ENCODE data around the gene PDE9A. TPM values are rescaled to one million over a fixed set of nuclear protein-coding genes. Genes with fewer than 3 reads are reported as not detected.

PDE9A gene
- total RNA-seq, 1 donor: 9.5 TPM

GRCh38 chr21:42782723-42783242, 129.4 kb downstream of the PDE9A start:
- no peak for DNase-seq (ENCODE audit: low read depth)
- TF ChIP-seq CTCF (IDR thresholded peaks at IDR 0.05; ENCODE audit: insufficient read depth, low read depth, low read length): no peak

GRCh38 chr21:42784276-42784675, 130.9 kb downstream of the PDE9A start:
- TF ChIP-seq CTCF (IDR thresholded peaks at IDR 0.05; ENCODE audit: insufficient read depth, low read depth, low read length): no peak

More at GRCh38 chr21:42782723-42783242, 129.4 kb downstream of the PDE9A start:
- no peak overlapping the region for H3K4me3 ChIP-seq (ENCODE audit: low read depth, low read length)

GRCh38 chr21:42784896-42785451, 131.6 kb downstream of the PDE9A start:
- TF ChIP-seq CTCF (IDR thresholded peaks at IDR 0.05; ENCODE audit: insufficient read depth, low read depth, low read length): no peak
- no peak for DNase-seq (ENCODE audit: low read depth)
- H3K4me3 ChIP-seq (ENCODE audit: low read depth, low read length): no peak overlapping the region

More at GRCh38 chr21:42784276-42784675, 130.9 kb downstream of the PDE9A start:
- no peak overlapping the region for H3K4me3 ChIP-seq (ENCODE audit: low read depth, low read length)
- no peak for DNase-seq (ENCODE audit: low read depth)

GRCh38 chr21:42785666-42786427, 132.4 kb downstream of the PDE9A start:
- no peak for TF ChIP-seq CTCF (IDR thresholded peaks at IDR 0.05; ENCODE audit: insufficient read depth, low read depth, low read length)
- no peak for DNase-seq (ENCODE audit: low read depth)
- H3K4me3 ChIP-seq (ENCODE audit: low read depth, low read length): no peak overlapping the region

- H3K4me3 ChIP-seq (ENCODE audit: low read depth, low read length): no peak overlapping the region
- TF ChIP-seq CTCF (IDR thresholded peaks at IDR 0.05; ENCODE audit: insufficient read depth, low read depth, low read length): no peak
- no peak for DNase-seq (ENCODE audit: low read depth)
Observed at GRCh38 chr21:42786884-42787283, 133.5 kb downstream of the PDE9A start.

GRCh38 chr21:42787613-42788012, 134.2 kb downstream of the PDE9A start:
- H3K4me3 ChIP-seq (ENCODE audit: low read depth, low read length): no peak overlapping the region
- DNase-seq (ENCODE audit: low read depth): no peak

More at GRCh38 chr21:42787613-42788012, 134.2 kb downstream of the PDE9A start:
- no peak for TF ChIP-seq CTCF (IDR thresholded peaks at IDR 0.05; ENCODE audit: insufficient read depth, low read depth, low read length)
